Measurements from ENCODE around the gene SYNDIG1.

GRCh38 chr20:24523661-24524060 lies 54.2 kb downstream of the SYNDIG1 start:
- TF ChIP-seq POLR2A (IDR thresholded peaks at IDR 0.05; ENCODE audit: low read length), result no peak
- TF ChIP-seq GATA1 (IDR thresholded peaks at IDR 0.05; ENCODE audit: low read depth, low read length), result no peak
